DMS153 (cell line): ENCODE data around the gene NOSTRIN.
"Not testable (repeated sequence)": the region's sequence is repeated elsewhere in the genome, so short reads cannot be mapped to it uniquely, and the experiment has no call there.

Experiments used
- DNase-seq: peaks from one replicate; lab custom pipeline; 2025; lab: John Stamatoyannopoulos, UW

Gene NOSTRIN

DNA sequence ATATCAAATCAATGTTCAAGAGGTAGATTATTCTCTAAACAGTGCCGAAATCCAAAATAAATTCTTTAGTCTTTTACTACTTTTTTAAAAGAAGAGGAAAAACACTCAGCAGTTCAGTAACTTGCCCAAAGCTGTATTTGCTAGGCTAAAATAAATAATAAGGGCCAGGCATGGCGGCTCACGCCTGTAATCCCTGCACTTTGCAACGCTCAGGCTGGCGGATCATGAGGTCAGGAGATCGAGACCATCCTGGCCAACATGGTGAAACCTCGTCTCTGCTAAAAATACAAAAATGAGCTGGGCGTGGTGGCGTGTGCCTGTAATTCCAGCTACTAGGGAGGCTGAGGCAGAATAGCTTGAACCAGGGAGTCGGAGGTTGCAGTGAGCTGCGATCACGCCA, 79.7 kb downstream of the NOSTRIN start:
- not testable (repeated sequence) for DNase-seq

GRCh38 chr2:168884975-168885374, 82.5 kb downstream of the NOSTRIN start:
- no peak for DNase-seq

DNA sequence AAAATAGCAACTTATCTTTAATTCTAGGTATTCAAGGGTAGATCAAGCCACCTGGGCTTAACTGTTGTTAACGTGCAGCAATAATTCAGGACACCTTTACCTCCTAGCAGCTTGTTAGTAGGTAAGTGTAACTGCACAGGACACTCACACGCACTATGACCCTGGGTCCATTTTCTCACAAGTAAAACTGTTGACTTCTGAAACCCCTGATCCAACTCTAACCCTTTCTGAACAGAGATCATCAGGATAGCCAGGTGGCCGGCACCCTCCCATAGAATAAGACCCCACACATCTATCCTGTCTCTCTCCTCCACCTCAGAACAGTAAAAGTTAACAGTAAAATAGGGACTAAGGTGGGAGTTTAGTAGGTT, 87.2 kb downstream of the NOSTRIN start:
- DNase-seq = no peak

- DNase-seq = peak; percentile 89
These were observed 87.8 kb downstream of the NOSTRIN start, which contains the start of gene SPC25 for GRCh38 chr2:168890006-168890782. TSS of gene SPC25 (minus strand) at chr2:168890430. CDS start at chr2:168889519, 911 bp downstream.

GRCh38 chr2:168892327-168892726, 89.9 kb downstream of the NOSTRIN start:
- DNase-seq = no peak

DNA sequence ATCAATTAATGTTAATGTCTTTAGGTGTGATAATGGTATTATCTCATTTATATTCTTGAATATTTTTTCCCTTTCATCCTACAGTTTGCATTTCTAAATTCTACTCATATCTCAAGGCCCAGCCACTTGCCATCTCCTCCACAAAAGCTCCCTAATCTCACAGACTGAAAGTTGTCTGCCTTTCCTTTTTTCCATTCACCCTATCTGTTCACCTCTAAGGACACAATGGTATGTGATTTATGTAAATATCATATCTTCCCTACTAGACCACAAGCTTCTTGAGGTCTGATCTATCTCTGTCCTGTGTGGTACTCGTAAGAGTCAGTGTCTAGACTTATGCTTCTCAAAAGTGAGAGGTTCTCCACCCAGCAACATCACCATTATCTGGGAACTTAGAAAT, 91.7 kb downstream of the NOSTRIN start:
- DNase-seq = no peak

DNA sequence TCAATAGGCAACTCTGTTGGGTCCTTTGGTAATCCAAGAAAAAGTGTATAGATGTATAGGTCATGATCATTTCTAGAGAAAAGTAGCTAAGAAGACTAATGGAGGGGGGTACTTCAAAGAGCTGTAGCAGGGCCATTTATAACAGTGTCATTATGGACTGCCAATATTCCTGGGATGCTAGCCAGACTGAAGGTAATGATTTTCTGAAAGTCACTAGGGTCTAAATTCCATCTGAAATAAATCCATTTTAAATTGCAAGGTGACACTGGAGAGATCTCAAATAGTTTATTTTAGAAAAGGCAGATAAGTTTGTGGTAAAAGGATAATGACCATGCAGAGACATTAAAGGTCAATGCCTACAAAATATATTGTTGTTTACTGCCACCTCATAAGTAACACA, 92.3 kb downstream of the NOSTRIN start:
- DNase-seq = no peak

GRCh38 chr2:168895771-168896170, 93.3 kb downstream of the NOSTRIN start:
- DNase-seq = no peak

DNA sequence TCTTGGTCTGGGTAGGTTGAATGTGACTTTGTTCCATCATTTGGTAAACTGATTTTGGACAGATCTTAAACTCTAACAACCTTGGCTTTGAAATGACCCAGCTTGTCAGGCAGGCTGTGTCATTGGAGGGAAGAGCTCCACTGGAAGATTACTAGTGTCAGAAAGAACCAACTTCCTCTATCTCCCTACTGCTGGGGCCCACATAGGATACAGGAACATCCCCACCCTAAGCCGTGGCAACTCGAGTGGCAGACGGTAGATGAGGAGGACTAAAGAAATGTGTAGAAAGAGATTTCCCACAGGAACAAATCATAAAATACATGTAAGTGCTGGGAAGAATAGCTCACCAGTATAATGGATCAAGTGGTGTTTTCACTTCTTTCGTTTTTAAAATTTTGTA, 94.3 kb downstream of the NOSTRIN start:
- DNase-seq = no peak

DNA sequence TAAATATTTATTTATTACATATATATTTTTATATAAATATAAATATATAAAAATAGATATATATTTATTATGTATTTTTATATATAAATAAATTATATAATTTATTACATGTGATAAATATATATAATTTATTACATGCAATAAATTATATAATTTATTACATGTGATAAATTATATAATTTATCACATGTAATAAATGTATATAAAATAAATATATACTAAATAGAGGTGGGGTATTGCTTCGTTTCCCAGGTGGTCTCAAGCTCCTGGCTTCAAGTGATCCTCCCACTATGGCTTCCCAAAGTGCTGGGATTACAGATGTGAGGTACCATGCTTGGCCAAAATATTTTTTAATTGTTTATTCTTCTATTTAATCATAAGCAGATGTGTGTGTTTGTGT, 95.0 kb downstream of the NOSTRIN start:
- DNase-seq = no peak

GRCh38 chr2:168901003-168901402, 98.6 kb downstream of the NOSTRIN start, which contains the start of gene G6PC2:
TSS of gene G6PC2 (plus strand) at chr2:168901291. CDS start at chr2:168901332, 41 bp downstream.
- DNase-seq = no peak

GRCh38 chr2:168903888-168904287, 101.5 kb downstream of the NOSTRIN start:
- DNase-seq = no peak

DNA sequence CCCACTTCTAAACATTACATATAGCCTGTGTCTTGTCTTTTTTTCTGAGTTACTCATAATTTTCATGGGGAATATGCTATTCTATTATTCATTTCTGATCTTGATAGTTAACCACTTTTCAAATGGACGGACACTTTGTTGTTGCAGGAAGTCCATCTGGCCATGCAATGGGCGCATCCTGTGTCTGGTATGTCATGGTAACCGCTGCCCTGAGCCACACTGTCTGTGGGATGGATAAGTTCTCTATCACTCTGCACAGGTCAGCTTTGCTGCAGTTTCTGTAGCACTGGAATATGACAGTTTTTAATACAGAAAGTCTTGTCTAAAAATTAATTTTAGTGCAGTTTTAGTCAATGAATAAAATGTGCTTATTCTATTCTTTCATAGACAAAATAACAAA, 101.9 kb downstream of the NOSTRIN start:
- DNase-seq = no peak

DNA sequence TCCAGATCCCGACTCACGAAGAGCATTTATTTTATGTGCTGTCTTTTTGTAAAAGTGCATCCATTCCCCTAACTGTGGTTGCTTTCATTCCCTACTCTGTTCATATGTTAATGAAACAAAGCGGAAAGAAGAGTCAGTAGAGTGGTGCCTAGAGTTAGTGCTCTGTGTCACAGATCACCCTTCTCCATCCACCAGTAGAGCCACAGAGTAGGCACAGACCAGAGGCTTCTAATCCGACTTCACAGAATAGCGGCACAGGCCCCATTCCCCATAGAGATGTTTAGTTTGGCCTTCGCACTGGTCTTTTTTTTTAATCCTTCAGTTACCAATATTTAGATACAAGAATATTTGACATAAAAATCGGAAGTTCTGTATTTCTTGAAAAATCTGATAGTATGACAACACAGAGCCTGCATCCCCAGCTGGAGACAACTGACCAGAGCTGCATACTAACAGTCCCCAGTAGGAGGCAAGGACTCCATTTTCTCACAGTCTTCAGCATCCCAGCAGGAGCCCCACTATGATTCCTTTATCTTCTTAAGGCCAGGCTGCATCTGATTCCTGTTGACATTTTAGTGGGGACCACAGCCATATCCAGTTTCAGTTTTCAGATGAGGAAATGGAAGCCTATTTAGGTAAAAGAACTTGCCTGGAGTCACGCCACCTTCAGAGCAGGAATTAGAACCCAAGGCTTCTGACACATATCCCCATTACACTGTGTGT, 105.7 kb downstream of the NOSTRIN start:
- no peak for DNase-seq

GRCh38 chr2:168910330-168910729, 107.9 kb downstream of the NOSTRIN start:
- no peak for DNase-seq

GRCh38 chr2:168912466-168912865, 110.0 kb downstream of the NOSTRIN start:
- no peak for DNase-seq

GRCh38 chr2:168912901-168913369, 110.5 kb downstream of the NOSTRIN start:
- DNase-seq = no peak

- DNase-seq = no peak
These were observed 111.1 kb downstream of the NOSTRIN start for GRCh38 chr2:168913495-168913894.
